Measurements from ENCODE around the gene MEIS1. TPM values are rescaled to one million over a fixed set of nuclear protein-coding genes. Genes with fewer than 3 reads are reported as not detected.

The MEIS1 gene
- total RNA-seq, 1 donor from 2014 or later = 107 TPM

DNA sequence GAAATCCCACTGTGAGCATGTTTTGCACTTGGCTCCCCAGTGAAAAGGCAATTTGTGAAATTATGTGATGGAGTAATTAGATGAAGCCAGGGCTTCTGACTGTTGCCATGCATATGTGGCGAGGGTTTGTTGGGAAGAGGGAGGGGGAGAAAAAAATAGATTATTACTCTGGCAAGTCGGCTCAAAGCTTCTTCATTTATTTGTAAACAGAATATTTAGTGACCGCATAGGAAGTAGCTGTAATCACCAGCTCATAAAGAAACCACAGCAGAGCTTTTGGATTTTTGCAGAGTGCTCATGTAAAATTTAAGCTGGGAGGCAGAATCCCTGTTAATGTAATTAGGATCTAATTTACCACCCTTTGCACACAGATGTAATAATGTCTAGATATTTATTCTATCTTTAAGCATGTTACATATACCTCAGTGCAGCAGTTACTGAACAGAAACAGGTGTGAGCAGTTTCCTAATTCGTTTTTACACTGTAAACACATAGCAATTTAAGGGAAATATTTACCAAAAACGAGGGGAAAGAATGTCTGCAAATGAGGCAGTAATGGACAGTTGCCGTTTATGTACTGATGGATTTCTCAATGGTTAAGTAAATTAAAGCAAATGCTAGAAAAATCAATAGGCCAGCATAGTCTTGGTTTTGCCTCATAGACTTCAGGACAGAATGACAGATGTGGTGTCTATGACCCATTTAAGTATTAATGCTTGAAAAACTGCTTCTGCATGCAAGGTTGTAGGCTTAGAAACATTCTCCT lies 87.9 kb downstream of the MEIS1 start:
- peaks cover 5% of the 10 kb centered on the region for H3K36me3 Mint-ChIP-seq (ENCODE audit: low read depth)
- no peak overlapping the region for H3K4me3 Mint-ChIP-seq
- TF ChIP-seq, protein P1, sequence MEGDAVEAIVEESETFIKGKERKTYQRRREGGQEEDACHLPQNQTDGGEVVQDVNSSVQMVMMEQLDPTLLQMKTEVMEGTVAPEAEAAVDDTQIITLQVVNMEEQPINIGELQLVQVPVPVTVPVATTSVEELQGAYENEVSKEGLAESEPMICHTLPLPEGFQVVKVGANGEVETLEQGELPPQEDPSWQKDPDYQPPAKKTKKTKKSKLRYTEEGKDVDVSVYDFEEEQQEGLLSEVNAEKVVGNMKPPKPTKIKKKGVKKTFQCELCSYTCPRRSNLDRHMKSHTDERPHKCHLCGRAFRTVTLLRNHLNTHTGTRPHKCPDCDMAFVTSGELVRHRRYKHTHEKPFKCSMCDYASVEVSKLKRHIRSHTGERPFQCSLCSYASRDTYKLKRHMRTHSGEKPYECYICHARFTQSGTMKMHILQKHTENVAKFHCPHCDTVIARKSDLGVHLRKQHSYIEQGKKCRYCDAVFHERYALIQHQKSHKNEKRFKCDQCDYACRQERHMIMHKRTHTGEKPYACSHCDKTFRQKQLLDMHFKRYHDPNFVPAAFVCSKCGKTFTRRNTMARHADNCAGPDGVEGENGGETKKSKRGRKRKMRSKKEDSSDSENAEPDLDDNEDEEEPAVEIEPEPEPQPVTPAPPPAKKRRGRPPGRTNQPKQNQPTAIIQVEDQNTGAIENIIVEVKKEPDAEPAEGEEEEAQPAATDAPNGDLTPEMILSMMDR (conservative IDR thresholded peaks at IDR 0.05) = no peak
- H3K9me3 Mint-ChIP-seq = no peaks in the 10 kb centered on the region
- H3K27me3 Mint-ChIP-seq (ENCODE audit: low read depth) = no peaks in the 10 kb centered on the region
- DNase-seq (ENCODE audit: low read depth, low spot score) = no peak
- H3K4me1 Mint-ChIP-seq = peaks cover 37% of the 10 kb centered on the region
- no peak overlapping the region for H3K27ac Mint-ChIP-seq (ENCODE audit: unreplicated experiment)

DNA sequence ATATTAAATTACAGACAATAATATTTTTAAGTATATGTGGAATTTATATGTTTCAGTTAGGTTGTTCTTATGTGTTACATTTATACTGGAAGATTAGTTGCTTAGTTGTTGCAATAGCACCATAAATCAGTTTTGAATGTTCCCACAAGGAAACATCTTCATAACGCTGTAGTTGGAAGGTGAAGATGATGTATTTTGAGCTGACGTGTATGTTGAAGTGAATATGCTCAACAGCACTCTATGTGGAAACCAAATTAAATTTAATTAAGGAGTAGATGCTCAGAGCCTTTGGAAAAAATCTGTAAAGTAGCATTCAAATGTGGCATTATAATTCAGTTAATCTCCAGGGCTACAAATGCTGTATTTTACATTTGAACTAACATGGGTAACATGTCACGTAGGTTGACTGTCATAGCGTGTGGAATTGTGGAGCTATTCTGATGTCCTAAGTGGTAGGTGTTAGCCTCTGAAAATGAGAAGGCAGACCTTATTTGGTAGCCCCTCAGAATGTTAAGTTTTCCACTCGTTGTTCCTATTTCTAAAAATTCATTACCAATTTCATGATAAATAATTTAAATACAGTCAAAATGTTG lies 88.5 kb downstream of the MEIS1 start:
- TF ChIP-seq, protein P1 (conservative IDR thresholded peaks at IDR 0.05) = no peak
- DNase-seq (ENCODE audit: low read depth, low spot score) = no peak
- Mint-ChIP-seq H3K4me1 (peaks cover 32% of the 10 kb centered on the region), H3K27me3 (ENCODE audit: low read depth) (no peaks in the 10 kb centered on the region), H3K27ac (ENCODE audit: unreplicated experiment) (no peak overlapping the region), H3K4me3 (no peak overlapping the region), H3K36me3 (ENCODE audit: low read depth) (peaks cover 5% of the 10 kb centered on the region), H3K9me3 (no peaks in the 10 kb centered on the region)

DNA sequence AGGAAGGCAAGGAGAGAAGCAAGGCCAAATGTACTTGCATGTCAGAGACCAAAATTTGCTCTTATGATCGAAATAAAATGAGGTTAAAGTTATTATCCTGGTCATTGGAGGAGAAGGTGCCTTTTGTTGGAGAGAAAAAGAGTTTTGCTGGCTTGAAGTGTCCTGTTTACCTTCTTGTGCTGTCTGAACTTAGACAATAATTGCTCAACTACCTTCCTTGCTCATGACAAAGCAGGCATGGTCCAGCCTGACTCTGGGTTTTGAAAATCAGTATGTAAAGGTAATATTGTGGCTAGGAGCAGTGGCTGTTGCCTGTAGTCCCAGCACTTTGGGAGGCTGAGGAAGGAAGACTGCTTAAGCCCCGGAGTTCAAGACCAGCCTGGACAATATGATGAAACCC lies 89.1 kb downstream of the MEIS1 start:
- DNase-seq (ENCODE audit: low read depth, low spot score) = no peak
- H3K9me3 Mint-ChIP-seq = no peaks in the 10 kb centered on the region
- H3K27me3 Mint-ChIP-seq (ENCODE audit: low read depth) = no peaks in the 10 kb centered on the region
- no peak overlapping the region for H3K4me3 Mint-ChIP-seq
- TF ChIP-seq, protein P1 (conservative IDR thresholded peaks at IDR 0.05) = no peak
- peaks cover 8% of the 10 kb centered on the region for H3K36me3 Mint-ChIP-seq (ENCODE audit: low read depth)
- H3K4me1 Mint-ChIP-seq = peaks cover 32% of the 10 kb centered on the region
- H3K27ac Mint-ChIP-seq (ENCODE audit: unreplicated experiment) = no peak overlapping the region

DNA sequence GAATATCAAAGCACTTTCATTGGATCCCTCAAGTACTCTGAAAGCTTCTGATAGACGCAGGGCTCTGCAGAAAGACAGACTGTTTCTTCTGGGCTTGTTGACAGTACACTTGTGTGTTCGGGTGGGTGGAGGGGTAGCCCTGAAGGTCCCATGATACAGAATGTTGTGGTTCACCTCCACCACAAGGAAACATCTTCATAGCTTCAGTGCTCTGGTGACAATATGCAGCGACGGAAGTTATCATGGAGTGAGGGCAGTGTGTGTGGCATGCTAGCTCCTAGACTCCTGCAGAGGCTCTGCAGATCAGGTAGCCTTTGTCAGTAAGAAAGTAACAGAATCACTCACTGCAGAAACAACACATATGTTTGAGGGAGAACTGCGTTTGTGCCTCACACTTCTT lies 90.7 kb downstream of the MEIS1 start:
- Mint-ChIP-seq H3K4me3 (peak overlapping the region; percentile 13), H3K4me1 (peaks cover 38% of the 10 kb centered on the region), H3K27ac (ENCODE audit: unreplicated experiment) (no peak overlapping the region)

DNA sequence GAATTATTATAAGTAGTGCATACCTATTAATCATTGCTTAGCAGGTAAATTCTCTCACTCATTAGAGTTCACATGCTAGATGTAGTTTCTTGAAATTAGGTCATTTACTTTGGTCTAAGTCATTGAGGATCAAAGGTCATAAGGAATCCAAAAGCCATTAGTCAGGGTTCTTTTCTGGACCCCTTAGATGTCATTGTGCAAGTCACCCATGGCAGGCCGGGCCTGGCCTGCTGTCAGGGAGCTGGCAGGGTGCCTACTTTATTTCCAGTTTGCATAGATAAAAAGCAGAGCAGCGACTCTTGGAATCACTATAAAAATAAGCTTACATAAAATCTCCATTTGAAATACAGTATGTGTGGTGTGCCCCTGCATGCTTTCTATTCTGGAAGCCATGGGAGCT lies 91.3 kb downstream of the MEIS1 start:
- no peaks in the 10 kb centered on the region for H3K9me3 Mint-ChIP-seq
- DNase-seq (ENCODE audit: low read depth, low spot score) = no peak
- TF ChIP-seq, protein P1 (conservative IDR thresholded peaks at IDR 0.05) = no peak
- peaks cover 42% of the 10 kb centered on the region for H3K4me1 Mint-ChIP-seq
- no peak overlapping the region for H3K27ac Mint-ChIP-seq (ENCODE audit: unreplicated experiment)
- peaks cover 13% of the 10 kb centered on the region for H3K36me3 Mint-ChIP-seq (ENCODE audit: low read depth)
- no peak overlapping the region for H3K4me3 Mint-ChIP-seq
- no peaks in the 10 kb centered on the region for H3K27me3 Mint-ChIP-seq (ENCODE audit: low read depth)

More for the DNA sequence above, 90.7 kb downstream of the MEIS1 start:
- Mint-ChIP-seq H3K36me3 (ENCODE audit: low read depth) (peaks cover 9% of the 10 kb centered on the region), H3K27me3 (ENCODE audit: low read depth) (no peaks in the 10 kb centered on the region), H3K9me3 (no peaks in the 10 kb centered on the region)
- TF ChIP-seq, protein P1 (conservative IDR thresholded peaks at IDR 0.05) = no peak
- no peak for DNase-seq (ENCODE audit: low read depth, low spot score)

Data from neural crest cell (in vitro differentiated cells).